Smooth muscle cell (in vitro differentiated cells): ENCODE data around the gene SLC16A12. TPM values are rescaled to one million over a fixed set of nuclear protein-coding genes. Genes with fewer than 3 reads are reported as not detected.

Source experiments
- DNase-seq: peaks from one replicate; lab custom pipeline; 2025; ENCODE audit not compliant: unreplicated experiment; lab: John Stamatoyannopoulos, UW
- H2AFZ ChIP-seq: fragments of 200-600 bp; sonication (generic); 2 replicates; pipeline ENCODE4 v1.6.0; 2016; ENCODE audit warnings: antibody characterized with exemption, low read depth, mild to moderate bottlenecking
- H3F3A ChIP-seq: fragments of 200-600 bp; sonication (generic); 2 replicates; pipeline ENCODE4 v1.6.0; 2017; ENCODE audit warnings: antibody characterized with exemption, low read depth
- H3K27ac ChIP-seq: fragments of 200-600 bp; sonication (generic); 2 replicates; pipeline ENCODE4 v1.5.1; 2016; ENCODE audit warnings: low read depth, mild to moderate bottlenecking
- H3K27me3 ChIP-seq: fragments of 200-600 bp; sonication (generic); 2 replicates; pipeline ENCODE4 v1.6.1; 2016; ENCODE audit warnings: low read depth, mild to moderate bottlenecking
- H3K36me3 ChIP-seq: fragments of 200-600 bp; sonication (generic); 2 replicates; pipeline ENCODE4 v1.5.1; 2016; ENCODE audit warnings: low read depth
- H3K4me1 ChIP-seq: fragments of 200-600 bp; sonication (generic); 2 replicates; pipeline ENCODE4 v1.5.1; 2016; ENCODE audit warnings: low read depth
- H3K4me2 ChIP-seq: fragments of 200-600 bp; sonication (generic); 2 replicates; pipeline ENCODE4 v1.6.0; 2016; ENCODE audit warnings: mild to moderate bottlenecking
- H3K4me3 ChIP-seq: fragments of 200-600 bp; sonication (generic); 2 replicates; pipeline ENCODE4 v1.5.1; 2016; ENCODE audit warnings: mild to moderate bottlenecking
- H3K79me2 ChIP-seq: fragments of 200-600 bp; sonication (generic); 2 replicates; pipeline ENCODE4 v1.6.0; 2016; ENCODE audit warnings: low read depth, mild to moderate bottlenecking
- H3K9ac ChIP-seq: fragments of 200-600 bp; sonication (generic); 2 replicates; pipeline ENCODE4 v1.6.0; 2016; ENCODE audit warnings: low read depth
- H3K9me3 ChIP-seq: fragments of 200-600 bp; sonication (generic); replicated peaks from 2 replicates; pipeline ENCODE4 v1.5.1; 2016; ENCODE audit warnings: low read depth
- H4K20me1 ChIP-seq: fragments of 200-600 bp; sonication (generic); 2 replicates; pipeline ENCODE4 v1.6.0; 2016; ENCODE audit warnings: low read depth
- CTCF ChIP-seq: fragments of 200-600 bp; sonication (generic); IDR thresholded peaks from 2 replicates; pipeline ENCODE4 v1.5.1; 2017; ENCODE audit warnings: borderline replicate concordance, mild to moderate bottlenecking, antibody characterized with exemption; ENCODE audit not compliant: insufficient read depth, poor library complexity, severe bottlenecking
- WGBS: methylation state at CpG from one replicate; pipeline ENCODE4 v1.1.7; 2016; ENCODE audit warnings: low lambda C conversion rate; 5-methylcytosine and 5-hydroxymethylcytosine counted together
- polyA plus RNA-seq: library from polyadenylated mRNA; unstranded; fragments of >200 nt; fragmentation: Nextera tagmentation; extraction: Ambion mirVana; gene quantifications from 2 replicates; pipeline ENCODE4 v1.2.1, GENCODE V29; 2016
- total RNA-seq: library from RNA; depleted of rRNA; stranded (reverse); fragments of >200 nt; gene quantifications from 2 replicates; pipeline ENCODE4 v1.2.3, GENCODE V29; 2014

Gene SLC16A12
- total and polyA plus RNA-seq, 2 experiments from 2014 or later, result not detected

DNA sequence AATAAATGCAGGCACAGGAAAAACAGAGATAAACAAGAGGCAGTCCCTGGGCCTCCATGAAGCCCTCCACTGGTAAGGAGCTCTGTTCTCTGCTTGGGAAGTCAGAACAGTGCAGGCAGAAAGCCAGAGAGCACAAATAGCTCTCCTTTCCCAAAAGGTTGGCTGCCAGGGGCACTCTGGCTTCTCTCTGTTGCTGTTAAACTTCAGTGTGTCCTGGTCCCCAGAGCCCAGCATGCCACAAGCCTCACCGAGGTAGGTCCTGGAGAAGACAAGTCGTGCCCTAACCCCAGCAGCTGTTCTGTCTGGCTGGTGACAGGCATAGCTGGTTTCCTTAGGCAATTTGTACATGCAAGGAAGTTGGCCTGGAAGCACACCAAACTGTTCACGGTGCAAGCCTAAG lies 17.3 kb downstream of the SLC16A12 start:
- Histone ChIP-seq H3K4me2 (no peak overlapping the region), H3K4me3 (no peak overlapping the region), H3K27me3 (no peaks in the 10 kb centered on the region), H3K9ac (no peak overlapping the region), H3K4me1 (peaks cover 8% of the 10 kb centered on the region), H3K79me2 (no peaks in the 10 kb centered on the region), H2AFZ (peak overlapping the region; percentile 5), H3F3A (peaks cover 30% of the 10 kb centered on the region), H3K27ac (peak overlapping the region; percentile 39), H3K36me3 (no peaks in the 10 kb centered on the region), H3K9me3 (no peaks in the 10 kb centered on the region), H4K20me1 (no peaks in the 10 kb centered on the region)
- no peak for DNase-seq
- 81% methylated on average over 3 of the region's 3 CpGs for WGBS
- TF ChIP-seq CTCF, result no peak

- H3K4me3 ChIP-seq, result peak overlapping the region; percentile 30
- DNase-seq, result peak; percentile 32
- no peak overlapping the region for H2AFZ ChIP-seq
Measured at GRCh38 chr10:89516149-89516832, 19.1 kb downstream of the SLC16A12 start.

DNA sequence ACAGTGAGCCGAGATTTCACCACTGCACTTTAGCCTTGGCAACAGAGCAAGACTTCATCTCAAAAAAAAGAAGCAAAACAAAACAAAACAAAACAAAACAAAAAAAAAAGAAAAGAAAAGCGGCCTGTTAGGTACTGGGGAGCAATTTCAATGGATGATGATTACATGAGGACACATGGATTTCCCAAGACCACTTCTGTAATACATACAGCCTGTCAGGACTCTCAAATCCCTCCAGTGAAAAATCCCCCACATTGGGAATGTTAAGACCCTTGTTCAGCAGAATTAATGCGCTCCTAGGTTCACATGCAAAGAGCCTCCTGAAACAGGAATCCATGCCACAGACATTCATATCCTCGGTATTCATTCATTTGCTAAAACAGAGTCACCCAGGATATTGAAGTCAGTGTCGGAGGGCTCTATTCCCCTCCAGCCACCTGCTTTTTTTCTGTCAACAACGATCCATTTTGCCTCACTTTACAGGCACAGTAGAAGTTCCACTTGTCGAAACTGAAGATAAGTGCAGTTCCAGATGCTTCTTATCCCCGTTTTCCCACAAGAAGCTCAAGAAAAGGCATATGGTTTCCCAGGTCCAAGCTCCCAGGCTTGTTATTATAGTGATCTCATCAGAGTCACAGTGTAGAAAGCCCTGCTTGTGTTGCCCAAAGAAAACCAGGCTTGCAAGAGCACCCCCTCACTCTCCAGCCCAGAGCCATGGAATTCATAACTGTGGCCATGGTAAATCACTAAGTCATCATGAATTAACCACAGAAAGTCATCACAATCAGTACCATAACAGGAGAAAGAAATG lies 20.2 kb downstream of the SLC16A12 start:
- TF ChIP-seq CTCF, result no peak
- peaks cover 30% of the 10 kb centered on the region for H3F3A ChIP-seq
- WGBS, result 26% methylated on average over 8 of the region's 8 CpGs
- H3K4me2 ChIP-seq, result peak overlapping the region; percentile 89
- peak overlapping the region; percentile 30 for H3K4me3 ChIP-seq
- H2AFZ ChIP-seq, result no peak overlapping the region
- H3K4me1 ChIP-seq, result peaks cover 8% of the 10 kb centered on the region
- H3K36me3 ChIP-seq, result no peaks in the 10 kb centered on the region
- H4K20me1 ChIP-seq, result no peaks in the 10 kb centered on the region
- H3K9ac ChIP-seq, result peak overlapping the region; percentile 97
- H3K27me3 ChIP-seq, result no peaks in the 10 kb centered on the region
- peaks cover 1% of the 10 kb centered on the region for H3K9me3 ChIP-seq
- no peaks in the 10 kb centered on the region for H3K79me2 ChIP-seq
- DNase-seq, result peak; percentile 18
- peak overlapping the region; percentile 100 for H3K27ac ChIP-seq

More at GRCh38 chr10:89516149-89516832, 19.1 kb downstream of the SLC16A12 start:
- Histone ChIP-seq H3K9me3 (no peaks in the 10 kb centered on the region), H3K4me1 (peaks cover 8% of the 10 kb centered on the region), H3F3A (peaks cover 30% of the 10 kb centered on the region), H3K36me3 (no peaks in the 10 kb centered on the region), H3K27me3 (no peaks in the 10 kb centered on the region), H4K20me1 (no peaks in the 10 kb centered on the region), H3K4me2 (peak overlapping the region; percentile 89), H3K27ac (peak overlapping the region; percentile 100), H3K79me2 (no peaks in the 10 kb centered on the region), H3K9ac (peak overlapping the region; percentile 97)
- 15% methylated on average over 7 of the region's 7 CpGs for WGBS
- TF ChIP-seq CTCF, result no peak
